ENCODE data around the gene SCPEP1. TPM values are rescaled to one million over a fixed set of nuclear protein-coding genes. Genes with fewer than 3 reads are reported as not detected.

SCPEP1 gene
- total and polyA plus RNA-seq, 2 donors from 2014 or later, result 64.0 to 130 TPM

- H3K27me3 ChIP-seq (ENCODE audit: control insufficient read depth, insufficient read depth, low read length), result no peaks in the 10 kb centered on the region
- FAIRE-seq (no peak), DNase-seq (no peak)
- intact Hi-C loops (cut with DNase I), result no loop called here
- TF ChIP-seq CTCF (IDR thresholded peaks at IDR 0.05; ENCODE audit: borderline replicate concordance, extremely low read depth, insufficient read depth), result no peak
- H3K36me3 ChIP-seq (ENCODE audit: control insufficient read depth in 2 of 3, insufficient read depth in 3 of 3, low read length in 3 of 3), result peaks cover 0 to 9% (median 2%) of the 10 kb centered on the region in 3 donors
- no peak overlapping the region for H3K27ac ChIP-seq (ENCODE audit: low read depth in 2 of 2, low read length in 2 of 2)
- no peaks in the 10 kb centered on the region for H3K9me3 ChIP-seq (ENCODE audit: control insufficient read depth in 2 of 3, insufficient read depth in 1 of 3, low read length in 3 of 3)
- no peak overlapping the region for H3K4me3 ChIP-seq (ENCODE audit: low read length in 3 of 3)
- no peaks in the 10 kb centered on the region for H3K4me1 ChIP-seq (ENCODE audit: control insufficient read depth in 2 of 3, insufficient read depth in 2 of 3, low read depth in 1 of 3, low read length in 3 of 3)
- H3K9ac ChIP-seq (ENCODE audit: low read length in 3 of 3), result no peak overlapping the region
These were observed 7.6 kb downstream of the SCPEP1 start for GRCh38 chr17:56985371-56986162.

GRCh38 chr17:56987283-56987834 is 9.4 kb downstream of the SCPEP1 start:
- intact Hi-C loops (cut with DNase I), result no loop called here
- Histone ChIP-seq H3K36me3 (ENCODE audit: control insufficient read depth in 2 of 3, insufficient read depth in 3 of 3, low read length in 3 of 3) (peaks cover 0 to 14% (median 4%) of the 10 kb centered on the region in 3 donors), H3K4me3 (ENCODE audit: low read length in 3 of 3) (no peak overlapping the region), H3K27me3 (ENCODE audit: control insufficient read depth, insufficient read depth, low read length) (no peaks in the 10 kb centered on the region), H3K27ac (ENCODE audit: low read depth in 2 of 2, low read length in 2 of 2) (no peak overlapping the region), H3K4me1 (ENCODE audit: control insufficient read depth in 2 of 3, insufficient read depth in 2 of 3, low read depth in 1 of 3, low read length in 3 of 3) (no peaks in the 10 kb centered on the region), H3K9me3 (ENCODE audit: control insufficient read depth in 2 of 3, insufficient read depth in 1 of 3, low read length in 3 of 3) (no peaks in the 10 kb centered on the region), H3K9ac (ENCODE audit: low read length in 3 of 3) (no peak overlapping the region)
- TF ChIP-seq CTCF (IDR thresholded peaks at IDR 0.05; ENCODE audit: borderline replicate concordance, extremely low read depth, insufficient read depth), result no peak
- DNase-seq (no peak), FAIRE-seq (no peak)

GRCh38 chr17:56988901-56989572 is 11.1 kb downstream of the SCPEP1 start:
- Histone ChIP-seq H3K4me3 (ENCODE audit: low read length in 3 of 3) (no peak overlapping the region), H3K27ac (ENCODE audit: low read depth in 2 of 2, low read length in 2 of 2) (no peak overlapping the region), H3K4me1 (ENCODE audit: control insufficient read depth in 2 of 3, insufficient read depth in 2 of 3, low read depth in 1 of 3, low read length in 3 of 3) (no peaks in the 10 kb centered on the region), H3K36me3 (ENCODE audit: control insufficient read depth in 2 of 3, insufficient read depth in 3 of 3, low read length in 3 of 3) (peaks cover 0 to 15% (median 4%) of the 10 kb centered on the region in 3 donors), H3K9me3 (ENCODE audit: control insufficient read depth in 2 of 3, insufficient read depth in 1 of 3, low read length in 3 of 3) (no peaks in the 10 kb centered on the region), H3K27me3 (ENCODE audit: control insufficient read depth, insufficient read depth, low read length) (no peaks in the 10 kb centered on the region), H3K9ac (ENCODE audit: low read length in 3 of 3) (no peak overlapping the region)
- TF ChIP-seq CTCF (IDR thresholded peaks at IDR 0.05; ENCODE audit: borderline replicate concordance, extremely low read depth, insufficient read depth), result no peak
- DNase-seq (no peak), FAIRE-seq (no peak)
- intact Hi-C loops (cut with DNase I), result no loop called here
